HFF-Myc (cell line): ENCODE measurements around the gene EP400.

ENCODE experiments used
- DNase-seq: peaks from one replicate; pipeline ENCODE4 v3.0.0-alpha.2; 2011; ENCODE audit warnings: low read depth; ENCODE audit errors: extremely low read depth
- H3K4me3 ChIP-seq: replicated peaks from 2 replicates; pipeline ENCODE4 v1.5.1; 2011; ENCODE audit warnings: low read depth, mild to moderate bottlenecking, control low read depth, low read length
- TF ChIP-seq, protein P1 (sequence below): IDR thresholded peaks from 2 replicates; pipeline ENCODE4 v1.5.1; 2012; ENCODE audit warnings: mild to moderate bottlenecking, low read depth, low read length, control low read depth; ENCODE audit errors: missing control alignments

EP400 gene

DNA sequence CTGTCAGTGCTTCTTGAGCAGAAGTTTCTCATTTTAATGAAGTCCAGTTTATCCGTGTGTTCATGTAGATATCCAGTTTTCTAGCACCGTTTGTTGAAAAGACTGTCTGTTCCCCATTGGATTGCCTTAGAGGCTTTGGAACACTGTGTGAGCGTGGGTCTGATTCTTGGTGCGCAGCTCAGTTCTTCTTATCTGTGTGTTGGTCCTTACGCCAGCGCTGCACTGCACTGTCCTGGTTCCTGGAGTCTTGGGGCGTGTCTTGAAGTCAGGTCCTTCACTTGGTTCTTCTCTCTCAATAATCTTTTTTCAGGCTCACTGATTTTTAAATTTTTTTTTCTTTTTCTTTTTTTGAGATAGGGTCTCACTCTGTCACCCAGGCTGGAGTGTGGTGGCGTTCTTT, 25.5 kb downstream of the EP400 start:
- H3K4me3 ChIP-seq = no peak overlapping the region
- DNase-seq = no peak
- TF ChIP-seq, protein P1, sequence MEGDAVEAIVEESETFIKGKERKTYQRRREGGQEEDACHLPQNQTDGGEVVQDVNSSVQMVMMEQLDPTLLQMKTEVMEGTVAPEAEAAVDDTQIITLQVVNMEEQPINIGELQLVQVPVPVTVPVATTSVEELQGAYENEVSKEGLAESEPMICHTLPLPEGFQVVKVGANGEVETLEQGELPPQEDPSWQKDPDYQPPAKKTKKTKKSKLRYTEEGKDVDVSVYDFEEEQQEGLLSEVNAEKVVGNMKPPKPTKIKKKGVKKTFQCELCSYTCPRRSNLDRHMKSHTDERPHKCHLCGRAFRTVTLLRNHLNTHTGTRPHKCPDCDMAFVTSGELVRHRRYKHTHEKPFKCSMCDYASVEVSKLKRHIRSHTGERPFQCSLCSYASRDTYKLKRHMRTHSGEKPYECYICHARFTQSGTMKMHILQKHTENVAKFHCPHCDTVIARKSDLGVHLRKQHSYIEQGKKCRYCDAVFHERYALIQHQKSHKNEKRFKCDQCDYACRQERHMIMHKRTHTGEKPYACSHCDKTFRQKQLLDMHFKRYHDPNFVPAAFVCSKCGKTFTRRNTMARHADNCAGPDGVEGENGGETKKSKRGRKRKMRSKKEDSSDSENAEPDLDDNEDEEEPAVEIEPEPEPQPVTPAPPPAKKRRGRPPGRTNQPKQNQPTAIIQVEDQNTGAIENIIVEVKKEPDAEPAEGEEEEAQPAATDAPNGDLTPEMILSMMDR = no peak

- no peak for DNase-seq
- H3K4me3 ChIP-seq = no peak overlapping the region
- TF ChIP-seq, protein P1 = no peak
These were observed 29.9 kb downstream of the EP400 start for GRCh38 chr12:131979606-131980005.

DNA sequence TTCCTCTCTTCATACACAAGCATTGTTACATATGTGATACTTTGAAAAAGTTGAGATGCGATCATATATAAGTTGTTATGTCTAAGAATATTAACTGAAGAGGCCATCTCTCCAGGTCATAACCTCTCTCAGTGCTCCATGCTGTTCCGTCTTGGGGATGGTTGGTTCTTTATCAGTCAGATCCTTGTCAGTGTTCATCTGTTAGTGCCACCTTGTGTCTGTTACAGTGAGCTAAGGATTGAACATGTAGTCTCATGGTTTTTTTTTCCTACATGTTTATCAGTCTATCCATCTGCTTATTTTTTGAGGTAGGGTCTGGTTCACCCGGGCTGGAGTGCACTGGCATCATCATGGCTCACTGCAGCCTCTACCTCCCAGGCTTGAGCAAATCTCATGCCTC, 30.5 kb downstream of the EP400 start:
- TF ChIP-seq, protein P1 = no peak
- DNase-seq = no peak

DNA sequence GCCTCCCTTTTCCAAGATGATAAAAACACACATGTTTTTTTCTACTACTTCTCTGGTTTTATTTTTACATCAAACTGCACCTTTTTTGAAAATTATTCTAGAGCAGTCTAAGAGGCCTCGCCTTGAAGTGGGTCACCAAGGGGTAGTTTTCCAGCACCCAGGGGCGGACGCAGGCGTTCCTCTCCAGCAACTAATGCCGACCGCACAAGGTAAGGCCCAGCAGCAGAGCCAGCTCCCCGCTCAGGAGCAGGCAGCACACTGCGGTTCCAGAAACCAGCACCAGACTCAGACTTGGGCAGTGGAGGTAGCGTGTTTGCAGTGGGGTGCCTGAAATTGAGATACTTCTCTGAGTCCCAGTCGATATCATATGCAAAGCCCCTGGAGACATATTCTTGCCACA, 31.6 kb downstream of the EP400 start:
- TF ChIP-seq, protein P1 = no peak
- no peak overlapping the region for H3K4me3 ChIP-seq
- no peak for DNase-seq

More for the DNA sequence above, 30.5 kb downstream of the EP400 start:
- no peak overlapping the region for H3K4me3 ChIP-seq

DNA sequence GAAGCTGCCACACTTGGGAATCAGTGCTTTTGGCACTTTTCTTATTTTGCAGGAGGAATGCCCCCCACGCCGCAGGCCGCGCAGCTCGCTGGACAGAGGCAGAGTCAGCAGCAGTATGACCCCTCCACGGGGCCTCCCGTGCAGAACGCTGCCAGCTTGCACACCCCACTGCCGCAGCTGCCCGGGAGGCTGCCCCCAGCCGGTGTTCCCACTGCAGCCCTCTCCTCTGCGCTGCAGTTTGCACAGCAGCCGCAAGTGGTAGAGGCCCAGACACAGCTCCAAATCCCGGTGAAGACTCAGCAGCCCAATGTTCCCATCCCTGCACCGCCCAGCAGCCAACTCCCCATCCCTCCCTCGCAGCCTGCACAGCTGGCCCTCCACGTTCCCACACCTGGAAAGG, 32.3 kb downstream of the EP400 start:
- TF ChIP-seq, protein P1 = no peak
- H3K4me3 ChIP-seq = no peak overlapping the region
- no peak for DNase-seq

DNA sequence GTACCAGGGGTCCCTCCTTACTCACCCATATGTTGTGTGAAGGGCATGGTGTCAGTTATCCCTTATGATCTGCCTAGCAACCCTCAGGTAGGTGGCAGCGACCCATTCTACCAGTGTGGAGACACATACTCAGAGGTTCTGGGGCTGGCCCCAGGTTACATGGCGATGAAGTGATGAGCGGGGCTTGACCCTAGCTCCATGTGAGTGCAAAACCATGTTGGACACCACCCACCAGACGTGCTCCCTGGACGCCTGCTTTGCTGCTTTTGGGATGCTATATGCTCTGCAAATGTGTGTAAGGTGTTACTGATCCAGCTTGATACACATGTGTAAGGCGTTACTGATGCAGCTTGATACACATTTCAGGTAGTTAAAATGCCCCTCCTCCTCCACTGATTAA, 33.3 kb downstream of the EP400 start:
- TF ChIP-seq, protein P1 = no peak
- no peak overlapping the region for H3K4me3 ChIP-seq
- no peak for DNase-seq

- TF ChIP-seq, protein P1 = no peak
- H3K4me3 ChIP-seq = no peak overlapping the region
- no peak for DNase-seq
These were observed 33.8 kb downstream of the EP400 start for GRCh38 chr12:131983554-131983953.
